Stimulated activated CD4-positive, alpha-beta T cell treated with anti-CD3 and anti-CD28 coated beads, TNF-alpha, amount 100 ng/mL, for 1 hour (primary cell): ENCODE measurements around the gene GRIN3A.
A peak's percentile ranks its signal among the peaks of the same experiment; 100 is the strongest.

Experiments used
- DNase-seq, 3 donors: peaks; one replicate each; pipeline ENCODE4 v3.0.0-alpha.2; 2020; ENCODE audit warnings: low read depth in 3 of 3, low spot score in 1 of 3

GRIN3A gene

GRCh38 chr9:101530076-101530711 is 208.3 kb downstream of the GRIN3A start:
- DNase-seq = peak; percentile 21 to 36 (median 25)

DNA sequence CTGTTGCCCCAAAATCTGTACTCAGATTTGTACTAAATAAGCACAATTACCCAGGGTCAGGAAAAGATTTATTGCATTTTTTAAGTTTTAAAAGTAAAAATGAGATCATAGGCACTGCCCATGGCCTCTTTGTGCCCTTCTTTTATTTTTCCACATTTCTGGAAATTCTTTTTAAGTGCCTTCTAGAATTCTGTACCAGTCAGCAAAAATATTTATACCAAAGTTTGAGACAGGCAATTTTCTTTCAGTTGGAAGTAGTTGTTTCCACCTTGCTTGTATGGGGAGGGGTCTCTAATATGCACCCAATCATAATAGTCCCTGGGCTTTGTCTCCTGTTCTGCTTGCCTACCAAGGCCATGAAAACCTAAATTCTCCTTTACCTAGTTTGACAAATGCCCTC is 210.4 kb downstream of the GRIN3A start:
- no peak for DNase-seq

DNA sequence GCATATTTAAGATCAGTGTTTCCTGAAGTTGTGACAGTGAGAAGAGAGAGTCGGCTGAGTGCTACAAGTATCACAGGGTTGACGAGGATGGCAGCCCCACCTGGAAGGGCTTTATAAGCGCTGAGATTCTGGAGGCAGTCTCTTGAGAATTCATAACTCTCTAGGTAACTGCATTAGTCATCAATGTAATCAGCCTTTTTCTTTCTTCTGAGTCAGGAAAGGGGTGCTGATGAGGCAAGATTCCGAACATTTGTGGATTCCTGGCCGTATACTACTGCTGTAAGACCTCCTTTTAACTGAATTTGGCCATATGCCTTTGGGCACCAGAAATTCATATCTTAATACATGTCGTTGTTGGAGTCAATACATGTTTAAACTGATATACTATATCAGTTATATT is 211.4 kb downstream of the GRIN3A start:
- no peak for DNase-seq

DNA sequence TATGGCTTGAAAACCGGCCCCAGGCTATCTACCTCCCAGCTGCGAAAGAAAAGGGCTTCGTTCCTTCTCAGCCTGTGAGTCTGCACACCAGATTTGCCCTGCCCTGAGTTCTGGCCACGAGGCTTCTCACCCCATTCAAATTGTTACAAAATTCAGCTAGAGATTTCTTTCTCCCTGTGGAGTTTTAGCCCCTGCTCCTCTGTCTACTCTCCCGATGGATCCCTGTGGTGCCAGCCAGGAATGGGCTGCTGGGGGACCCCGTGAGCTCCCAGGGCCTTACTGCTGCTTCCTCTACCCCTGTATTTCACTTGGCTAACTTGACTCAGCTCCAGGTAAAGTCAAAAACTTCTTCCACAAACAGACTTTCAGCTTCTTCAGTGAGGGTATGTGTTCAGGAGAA is 214.1 kb downstream of the GRIN3A start:
- DNase-seq = no peak
